GM13976 (cell line): ENCODE data around the gene MED22.

ENCODE experiments used
- DNase-seq: peaks from one replicate; pipeline ENCODE4 v3.0.0; 2012; ENCODE audit warnings: low spot score
- in situ Hi-C: fragments of 300-500 bp; cut with MboI; formaldehyde crosslinking; loops from one replicate; pipeline ENCODE4 v1.12.0; 2022; ENCODE audit warnings: low sequenced_read_pairs, mixed read lengths, inconsistent platforms; ENCODE audit not compliant: unreplicated experiment
- TF ChIP-seq, protein P1 (sequence below): IDR thresholded peaks from 2 replicates; pipeline ENCODE4 v1.5.1; 2012; ENCODE audit warnings: borderline replicate concordance, mild to moderate bottlenecking; ENCODE audit not compliant: insufficient read depth; ENCODE audit errors: extremely low read depth, missing control alignments, control extremely low read depth

MED22 gene

DNA sequence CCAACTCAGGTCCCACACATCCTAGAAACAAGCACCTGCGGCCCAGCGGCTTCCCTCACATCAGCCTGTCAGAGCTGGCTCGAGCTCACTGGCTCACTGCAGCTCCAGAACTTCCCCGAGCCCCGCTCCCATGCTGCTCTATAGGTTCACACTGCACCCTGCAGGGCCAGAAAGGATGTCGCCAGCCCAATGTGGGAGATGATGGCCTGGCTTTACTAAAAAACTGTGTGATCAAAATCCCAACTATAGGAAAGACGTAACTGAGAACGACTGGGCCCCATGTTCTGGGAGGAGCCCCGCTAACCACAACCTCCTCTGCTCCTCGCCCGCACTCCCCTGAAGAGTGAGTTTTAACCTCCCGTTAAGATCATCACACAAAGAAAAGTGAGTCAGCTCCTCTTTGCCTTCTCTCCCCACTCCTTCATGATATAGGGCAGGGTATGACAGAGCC is 23.4 kb upstream of the MED22 start:
- in situ Hi-C loops: no loop called here
- no peak for DNase-seq
- TF ChIP-seq, protein P1, sequence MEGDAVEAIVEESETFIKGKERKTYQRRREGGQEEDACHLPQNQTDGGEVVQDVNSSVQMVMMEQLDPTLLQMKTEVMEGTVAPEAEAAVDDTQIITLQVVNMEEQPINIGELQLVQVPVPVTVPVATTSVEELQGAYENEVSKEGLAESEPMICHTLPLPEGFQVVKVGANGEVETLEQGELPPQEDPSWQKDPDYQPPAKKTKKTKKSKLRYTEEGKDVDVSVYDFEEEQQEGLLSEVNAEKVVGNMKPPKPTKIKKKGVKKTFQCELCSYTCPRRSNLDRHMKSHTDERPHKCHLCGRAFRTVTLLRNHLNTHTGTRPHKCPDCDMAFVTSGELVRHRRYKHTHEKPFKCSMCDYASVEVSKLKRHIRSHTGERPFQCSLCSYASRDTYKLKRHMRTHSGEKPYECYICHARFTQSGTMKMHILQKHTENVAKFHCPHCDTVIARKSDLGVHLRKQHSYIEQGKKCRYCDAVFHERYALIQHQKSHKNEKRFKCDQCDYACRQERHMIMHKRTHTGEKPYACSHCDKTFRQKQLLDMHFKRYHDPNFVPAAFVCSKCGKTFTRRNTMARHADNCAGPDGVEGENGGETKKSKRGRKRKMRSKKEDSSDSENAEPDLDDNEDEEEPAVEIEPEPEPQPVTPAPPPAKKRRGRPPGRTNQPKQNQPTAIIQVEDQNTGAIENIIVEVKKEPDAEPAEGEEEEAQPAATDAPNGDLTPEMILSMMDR: no peak

DNA sequence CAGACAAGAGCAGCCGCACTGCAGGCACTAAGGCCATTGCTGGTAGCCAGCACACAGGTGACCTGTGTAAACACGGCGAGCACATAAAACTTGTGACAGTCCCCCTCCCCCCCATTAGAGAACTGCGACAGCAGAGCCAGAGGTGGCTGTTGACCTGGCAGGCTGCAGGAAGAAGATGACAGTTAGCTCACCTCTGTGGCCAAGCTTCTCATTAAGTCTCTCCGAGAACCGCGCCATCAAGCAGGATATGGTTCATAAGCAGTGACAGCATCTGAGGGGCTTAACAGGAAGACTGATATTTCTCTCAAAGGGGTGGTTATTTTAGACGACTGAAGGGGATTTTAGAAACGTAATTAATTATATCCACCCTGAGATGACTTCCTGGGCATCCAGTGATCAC is 22.8 kb upstream of the MED22 start:
- TF ChIP-seq, protein P1: no peak
- DNase-seq: no peak
- in situ Hi-C loops: no loop called here

DNA sequence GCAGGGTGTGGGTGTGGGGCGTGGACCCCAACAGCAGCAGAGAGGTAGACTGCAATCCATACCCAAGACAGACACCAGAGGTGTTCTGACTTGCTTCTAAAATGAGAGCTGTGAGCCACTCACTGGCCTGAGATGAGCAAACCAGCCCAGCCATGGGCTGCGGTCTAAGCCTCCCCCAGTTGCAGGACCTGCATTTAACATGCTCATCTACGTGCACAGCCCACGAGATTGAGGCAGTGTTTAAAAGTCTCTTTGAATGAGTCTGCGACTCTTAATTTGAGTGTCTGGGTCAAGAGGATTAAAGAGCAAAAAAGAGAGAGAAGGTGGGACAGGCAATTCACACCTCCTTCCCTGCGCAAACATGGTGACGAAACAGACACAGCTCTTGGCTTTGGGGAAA is 22.0 kb upstream of the MED22 start:
- in situ Hi-C loops: no loop called here
- DNase-seq: no peak
- TF ChIP-seq, protein P1: no peak

DNA sequence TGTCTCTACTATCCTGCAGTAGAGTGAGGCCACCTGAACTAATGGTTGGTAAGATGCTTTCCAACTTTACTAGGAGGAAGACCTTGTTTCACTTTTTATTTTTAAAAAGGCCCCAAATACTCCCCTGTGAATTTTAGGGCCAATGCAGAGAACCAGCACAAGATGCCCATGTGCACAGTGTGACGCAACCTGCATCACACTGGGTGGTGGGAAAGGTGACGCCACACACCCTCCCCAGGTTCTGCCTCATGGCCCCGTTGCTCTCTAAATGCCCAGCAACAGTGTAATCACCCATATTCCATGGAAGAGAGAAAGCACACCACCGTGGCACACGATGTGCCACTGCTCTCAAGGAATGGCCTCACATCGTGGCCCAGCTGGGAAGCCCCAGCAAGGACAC is 21.5 kb upstream of the MED22 start:
- in situ Hi-C loops: no loop called here
- DNase-seq: no peak
- TF ChIP-seq, protein P1: no peak

DNA sequence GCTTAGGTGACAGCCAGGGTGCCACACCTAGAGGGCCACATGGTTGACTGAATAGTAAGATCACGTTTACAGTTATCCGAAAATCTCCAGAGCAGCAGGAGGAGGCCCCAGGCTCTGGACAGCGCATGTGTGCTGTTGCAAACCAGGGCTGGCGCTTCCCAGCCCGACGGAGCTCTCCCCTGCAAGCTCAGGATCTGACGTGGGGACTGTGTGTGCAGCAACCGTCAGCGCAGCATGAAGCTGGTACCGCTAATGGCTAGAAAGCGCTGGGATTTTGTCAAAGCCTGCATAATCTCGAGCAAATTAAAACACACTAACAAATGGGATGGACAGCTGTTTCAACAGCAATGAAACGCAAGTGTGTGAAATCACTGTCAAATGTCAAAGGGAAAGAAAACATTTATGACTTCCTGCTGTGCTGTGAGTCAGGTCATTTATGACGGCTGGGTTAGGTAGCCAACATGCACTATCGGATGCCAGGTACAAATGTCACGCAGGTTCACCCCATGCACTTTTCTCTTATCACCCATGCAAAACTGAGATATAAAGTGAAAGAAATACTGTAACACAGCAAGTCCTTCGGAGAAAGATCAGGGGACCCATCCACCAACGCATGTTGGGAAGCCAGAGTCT is 20.4 kb upstream of the MED22 start:
- TF ChIP-seq, protein P1: no peak
- no peak for DNase-seq
- in situ Hi-C loops: no loop called here

DNA sequence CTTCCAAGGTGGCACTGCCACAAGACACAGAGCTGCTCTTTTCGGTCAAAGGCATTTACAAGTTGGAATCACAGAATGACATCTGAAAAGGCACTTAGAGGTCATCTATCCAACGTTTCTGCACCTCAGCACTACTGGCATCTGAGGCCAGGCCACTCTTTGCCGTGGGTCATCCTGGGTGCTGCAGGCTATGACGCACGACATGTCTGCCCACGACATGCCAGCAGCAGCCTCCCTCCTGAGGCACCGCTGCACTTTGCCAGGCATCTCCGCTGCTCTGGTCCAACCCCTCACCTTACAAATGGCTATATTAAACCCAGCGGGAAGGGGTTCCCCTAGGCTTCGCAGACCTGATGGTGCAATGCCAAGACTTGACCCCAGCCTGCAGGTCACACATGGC is 19.8 kb upstream of the MED22 start:
- in situ Hi-C loops: no loop called here
- no peak for DNase-seq
- TF ChIP-seq, protein P1: no peak
